Mesenteric fat pad (tissue), 1 donor: ENCODE data around the gene INO80D. TPM values are rescaled to one million over a fixed set of nuclear protein-coding genes. Genes with fewer than 3 reads are reported as not detected.
"Not testable (repeated sequence)": the region's sequence is repeated elsewhere in the genome, so short reads cannot be mapped to it uniquely, and the experiment has no call there.

ENCODE experiments used
- DNase-seq: peaks from one replicate; pipeline ENCODE4 v3.0.0-alpha.2; 2020; ENCODE audit warnings: low spot score
- total RNA-seq: library from RNA; stranded (reverse); fragmentation: NEBNext Ultra II Directional; extraction: Animal tissue kit (Norgen Biotek cat#: 25700); gene quantifications from one replicate; pipeline ENCODE4 v1.2.1, GENCODE V29; 2021
- donor health status: DM: yes; HTN: yes; CAD: no.

The INO80D gene
- total RNA-seq, 1 donor from 2014 or later: 22.1 TPM

DNA sequence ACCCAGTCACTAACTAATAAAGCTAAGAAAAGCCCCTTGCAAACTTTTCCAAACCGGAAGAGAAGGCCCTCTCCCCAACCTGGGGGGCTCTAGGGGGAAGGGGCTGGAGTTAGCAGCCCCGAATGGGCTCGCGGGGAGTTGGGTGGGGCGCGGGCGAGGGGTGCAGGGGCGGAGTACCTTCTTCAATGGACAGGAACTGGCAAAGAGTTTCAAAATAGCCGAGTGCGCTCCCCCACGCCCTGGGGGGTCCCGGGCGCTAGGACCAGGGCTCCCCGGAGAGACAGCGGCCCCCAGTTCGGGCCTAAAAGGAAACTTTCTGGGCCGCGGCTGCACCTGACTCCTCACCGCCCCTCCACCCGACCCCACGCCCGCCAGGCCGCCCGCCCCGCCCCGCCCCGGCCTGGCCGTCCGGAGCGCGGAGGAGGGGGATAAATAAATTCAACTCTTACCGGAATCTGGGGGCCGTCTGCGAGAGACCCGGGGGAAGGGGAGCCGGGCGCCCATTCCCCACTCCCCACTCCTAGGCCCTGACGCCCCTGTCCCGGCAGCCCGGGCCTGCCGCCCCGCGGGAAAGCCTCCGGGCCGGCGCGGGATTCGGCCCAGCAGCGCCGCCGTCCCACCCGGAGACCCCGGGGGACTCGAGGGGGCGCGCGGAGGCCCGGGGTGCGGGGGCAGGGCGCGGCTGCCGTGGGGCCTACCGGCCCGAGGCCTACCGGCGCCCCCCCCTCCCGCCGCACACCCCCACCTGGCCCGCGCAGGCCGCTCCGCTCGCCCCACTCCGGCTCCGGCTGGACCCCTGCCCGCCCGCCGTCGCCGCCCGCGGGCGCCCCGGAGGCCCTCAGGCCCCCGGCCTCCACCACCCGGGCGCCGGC lies 868 bp downstream of the INO80D start:
- no peak for DNase-seq

DNA sequence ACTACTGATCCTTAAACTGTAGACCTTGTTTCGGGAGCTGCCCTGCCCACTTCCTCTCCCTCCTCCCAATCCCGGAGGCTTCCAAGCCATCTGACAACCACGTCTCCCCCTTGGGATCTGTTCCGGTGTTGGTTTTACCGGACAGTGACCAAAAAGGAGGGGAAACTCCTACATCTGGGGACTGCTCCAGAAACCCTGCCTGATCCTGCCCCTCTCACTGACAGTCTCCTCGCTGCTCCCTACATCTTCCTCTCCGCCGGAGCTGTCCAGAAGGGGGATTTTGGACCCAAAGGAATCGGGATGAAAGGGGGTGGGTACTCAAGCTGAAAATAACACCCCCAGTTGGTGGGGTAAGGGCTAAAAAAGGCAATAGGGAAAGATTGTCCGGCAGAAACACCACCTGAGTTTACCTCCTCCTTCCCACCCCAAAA lies 1.5 kb downstream of the INO80D start:
- no peak for DNase-seq

DNA sequence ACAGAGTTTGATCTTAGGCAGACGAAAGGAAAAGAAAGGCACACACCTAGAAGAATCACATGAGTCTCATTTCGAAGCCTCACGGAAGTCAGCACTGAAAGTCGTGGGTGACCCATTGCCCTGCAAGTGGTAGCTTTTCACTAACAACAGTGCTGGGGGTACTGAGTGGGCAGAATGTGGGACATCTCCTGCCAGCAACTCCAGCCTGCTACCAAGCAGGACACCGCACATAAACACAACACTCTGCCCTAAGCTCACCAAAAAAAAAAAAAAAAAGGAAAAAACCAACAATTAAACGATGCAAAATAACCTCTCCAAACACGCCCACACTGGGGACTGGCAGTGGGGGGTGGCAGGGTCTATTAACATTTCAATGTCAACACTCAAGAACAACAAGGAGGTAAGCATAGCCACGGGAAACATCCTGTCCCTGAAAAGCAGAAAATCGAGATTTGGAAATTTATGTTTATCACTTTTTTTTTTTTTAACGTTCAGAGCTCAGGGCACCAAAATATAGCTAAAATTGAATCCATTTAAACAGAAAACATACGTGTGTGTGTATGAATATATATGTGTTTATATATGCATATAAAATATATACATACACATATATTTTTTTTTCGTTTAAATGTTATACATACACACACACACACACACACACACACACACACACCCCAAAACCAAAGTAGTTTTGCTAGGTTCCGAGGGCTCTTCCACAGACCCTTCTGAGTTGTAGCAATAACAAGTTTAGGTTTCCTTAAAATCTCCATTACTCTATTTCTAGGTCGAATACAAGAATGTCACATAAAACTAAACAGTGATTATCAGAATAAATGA lies 2.2 kb downstream of the INO80D start:
- no peak for DNase-seq

DNA sequence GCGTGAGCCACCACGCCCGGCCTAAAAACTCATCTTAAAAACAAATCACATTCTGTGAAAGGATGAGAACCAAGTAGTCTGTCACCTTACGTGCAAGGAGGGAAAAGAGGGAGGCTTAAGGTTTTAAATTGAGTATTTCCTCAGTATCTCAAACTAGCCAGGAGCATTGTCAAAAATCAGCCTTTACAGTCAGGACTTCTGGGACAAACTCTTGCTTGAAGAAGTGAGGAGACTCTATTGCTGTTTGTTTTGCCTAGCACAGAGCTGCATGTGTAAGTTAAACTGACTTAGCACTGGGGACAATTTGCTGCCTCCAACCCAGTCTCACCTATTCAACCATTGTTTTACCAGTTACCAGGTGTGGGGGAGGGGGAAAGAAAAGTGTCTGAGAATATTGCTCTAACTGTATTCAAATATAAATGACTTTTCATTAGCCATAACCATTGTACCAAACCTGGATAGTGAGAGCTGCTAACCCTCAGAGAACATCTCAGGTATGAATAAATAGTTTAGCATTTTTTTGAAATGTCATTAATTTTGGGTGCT lies 3.6 kb downstream of the INO80D start:
- DNase-seq: no peak

DNA sequence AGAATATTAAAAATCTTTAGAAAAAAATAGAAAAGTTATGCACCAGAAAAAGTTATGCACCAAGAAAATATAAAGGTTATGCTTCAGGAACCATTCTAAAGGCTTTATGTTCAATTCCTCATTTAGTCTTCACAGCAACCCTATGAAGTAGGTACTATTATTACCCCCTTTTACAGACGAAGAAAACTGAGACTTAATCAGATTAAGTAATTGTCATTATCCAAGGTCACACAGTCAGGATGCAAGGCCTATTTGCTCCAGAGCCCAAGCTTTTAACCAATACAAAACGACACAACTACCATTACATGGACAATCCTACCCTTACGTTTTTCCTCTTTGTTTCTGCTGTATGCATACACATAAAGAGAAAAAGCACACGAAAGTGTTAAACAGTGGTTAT lies 5.0 kb downstream of the INO80D start:
- DNase-seq: no peak

DNA sequence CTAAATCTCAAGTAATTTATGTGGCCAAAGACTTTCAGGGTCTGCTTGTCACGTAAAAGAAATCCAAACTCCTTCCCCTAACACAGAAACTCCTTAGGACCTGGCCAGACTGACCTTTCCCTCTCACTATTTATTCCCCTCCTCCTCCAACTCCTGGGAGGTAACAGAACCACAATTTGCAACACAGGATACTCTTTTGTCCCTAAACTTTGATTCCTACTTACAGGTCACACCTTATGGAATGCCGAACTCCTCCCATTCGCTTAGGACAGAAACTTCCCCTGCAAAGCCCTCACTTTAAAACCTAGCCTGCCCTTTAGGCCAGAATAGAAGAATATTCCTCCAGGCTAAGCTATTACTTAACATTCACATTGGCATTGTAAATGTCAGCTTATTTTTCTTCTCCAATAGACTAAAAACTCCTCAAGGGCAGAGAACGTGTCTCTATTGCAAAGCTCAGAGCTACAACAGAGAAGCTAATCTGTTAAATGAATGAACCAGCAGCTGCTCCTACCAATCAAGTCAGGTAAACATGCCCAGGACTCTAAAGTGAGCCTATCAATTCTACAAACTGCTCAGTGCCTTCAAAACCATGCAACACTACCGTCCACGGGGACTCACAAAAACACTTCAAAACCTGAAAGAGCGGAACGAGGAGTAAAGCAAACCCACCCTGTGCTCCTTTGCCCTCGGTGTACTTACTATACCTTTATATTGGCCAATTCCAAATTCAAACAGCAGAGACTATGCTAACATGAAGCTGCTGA lies 6.1 kb downstream of the INO80D start:
- no peak for DNase-seq

DNA sequence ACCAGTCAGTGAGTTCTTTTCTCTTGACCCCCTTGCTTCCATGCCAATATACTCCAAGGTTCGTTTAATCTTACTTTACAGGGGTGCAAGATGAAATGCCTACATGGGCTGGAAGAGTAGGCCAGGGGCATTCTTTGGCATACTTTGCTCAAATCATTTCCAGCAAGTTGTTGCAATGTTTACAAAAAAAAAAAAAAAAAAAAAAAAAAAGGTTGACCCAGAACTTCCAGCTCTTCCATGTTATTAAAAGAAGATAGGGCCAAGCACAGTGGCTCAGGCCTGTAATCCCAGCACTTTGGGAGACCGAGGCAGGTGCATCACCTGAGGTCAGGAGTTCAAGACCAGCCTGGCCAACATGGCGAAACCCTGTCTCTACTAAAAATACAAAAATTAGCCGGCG lies 8.1 kb downstream of the INO80D start:
- DNase-seq: not testable (repeated sequence)

DNA sequence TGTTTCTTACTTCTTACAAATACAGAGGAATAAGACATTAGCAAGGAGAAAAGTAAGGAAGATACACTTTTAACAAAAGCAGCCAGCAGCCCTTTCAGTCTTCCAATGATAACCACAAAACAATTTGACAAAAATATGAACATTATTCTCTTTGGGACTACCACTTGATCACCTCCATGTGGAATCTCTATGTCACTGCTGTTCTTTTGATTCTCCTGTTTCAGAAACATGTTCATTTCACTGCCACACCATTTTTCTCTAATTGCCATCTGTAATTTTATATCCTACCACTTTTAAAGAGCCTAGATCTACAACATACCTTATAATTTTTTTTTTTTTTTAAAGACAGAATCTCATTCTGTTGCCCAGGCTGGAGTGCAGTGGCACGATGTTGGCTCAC lies 10.9 kb downstream of the INO80D start:
- DNase-seq: no peak

DNA sequence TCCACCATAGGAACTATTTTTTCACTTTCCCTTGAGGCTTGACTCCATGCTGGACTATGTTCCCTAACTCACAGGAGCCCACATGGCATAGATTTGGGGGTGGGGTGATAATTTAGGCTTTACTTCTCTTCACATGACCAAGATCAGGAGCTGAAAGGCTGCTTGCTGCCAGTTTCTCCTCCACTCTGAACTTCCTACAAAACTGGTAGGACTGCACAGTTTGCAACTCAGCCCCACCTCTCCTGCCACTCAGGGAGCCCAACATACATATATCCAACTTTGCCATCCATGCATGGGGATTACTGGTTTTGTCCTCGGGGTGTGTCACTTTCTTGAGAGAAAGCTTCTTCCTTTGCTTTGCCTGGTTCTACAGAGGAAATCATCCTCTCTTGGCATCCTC lies 14.2 kb downstream of the INO80D start:
- no peak for DNase-seq

DNA sequence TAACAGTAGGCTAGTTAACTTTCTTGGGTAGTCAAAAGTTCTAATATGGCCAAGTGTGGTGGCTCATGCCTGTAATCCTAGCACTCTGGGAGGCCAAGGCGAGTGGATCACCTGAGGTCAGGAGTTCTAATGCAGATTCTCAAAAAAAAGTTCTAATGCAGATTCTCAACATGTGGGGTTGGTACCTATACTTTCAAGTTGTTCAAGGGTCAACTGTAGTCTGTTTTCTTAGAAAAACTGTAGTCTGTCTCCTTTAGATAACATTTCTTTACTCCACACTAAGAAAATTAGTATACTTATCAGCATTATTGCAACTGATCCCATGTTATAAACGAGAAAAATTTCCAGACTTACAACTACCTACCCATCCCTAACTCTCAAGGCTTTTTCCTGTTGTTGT lies 16.6 kb downstream of the INO80D start:
- no peak for DNase-seq

DNA sequence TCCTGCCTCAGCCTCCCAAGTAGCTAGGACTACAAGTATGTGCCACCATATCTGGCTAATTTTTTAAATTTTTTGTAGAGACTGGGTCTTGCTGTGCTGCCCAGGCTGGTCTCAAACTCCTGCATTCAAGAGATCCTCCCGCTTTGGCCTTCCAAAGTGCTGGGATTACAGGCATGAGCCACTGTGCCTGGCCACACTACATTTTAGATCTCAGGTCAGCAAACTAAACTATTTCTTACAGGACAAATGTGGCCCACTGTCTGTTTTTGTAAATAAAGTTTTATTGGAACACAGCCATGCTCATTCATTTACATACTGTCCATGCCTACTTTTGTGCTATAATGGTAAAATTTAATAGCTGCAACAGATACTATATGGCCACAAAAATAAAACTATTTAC lies 17.8 kb downstream of the INO80D start:
- no peak for DNase-seq

DNA sequence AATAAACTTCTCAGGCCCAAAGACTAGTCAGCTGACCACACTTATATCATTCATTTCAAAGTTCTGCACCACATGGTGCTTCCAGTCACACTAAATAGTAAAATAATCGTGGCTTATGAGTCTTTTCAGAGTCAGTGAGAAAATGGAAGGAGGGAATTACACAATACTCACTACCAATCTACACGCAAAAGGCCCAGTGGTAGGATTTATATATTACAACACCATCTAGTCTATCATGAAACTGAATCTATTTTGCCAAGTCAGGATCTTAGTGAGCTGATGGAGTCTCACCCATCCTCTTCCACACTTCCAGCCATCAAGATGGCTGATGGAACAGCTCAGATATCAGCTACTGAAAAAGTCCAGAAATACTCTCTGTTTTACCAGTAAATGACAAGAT lies 21.9 kb downstream of the INO80D start:
- no peak for DNase-seq

DNA sequence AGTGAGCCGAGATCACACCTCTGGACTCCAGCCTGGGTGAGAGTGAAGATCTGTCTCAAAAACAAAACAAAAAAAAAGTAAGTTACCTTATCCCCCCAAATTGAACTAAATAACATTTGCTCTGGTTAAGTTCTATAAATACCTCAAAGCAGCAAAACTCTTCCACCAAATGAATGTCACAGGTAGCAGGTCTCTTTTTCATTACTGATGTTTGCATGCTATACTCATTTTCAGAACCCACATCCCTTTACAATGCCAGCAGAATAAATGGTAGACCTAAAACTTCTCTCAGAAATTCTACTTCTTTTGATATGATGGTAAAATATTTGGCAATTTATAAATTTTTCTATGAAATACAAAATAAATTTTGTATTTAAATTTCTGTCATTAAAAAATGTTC lies 22.3 kb downstream of the INO80D start:
- DNase-seq: no peak

DNA sequence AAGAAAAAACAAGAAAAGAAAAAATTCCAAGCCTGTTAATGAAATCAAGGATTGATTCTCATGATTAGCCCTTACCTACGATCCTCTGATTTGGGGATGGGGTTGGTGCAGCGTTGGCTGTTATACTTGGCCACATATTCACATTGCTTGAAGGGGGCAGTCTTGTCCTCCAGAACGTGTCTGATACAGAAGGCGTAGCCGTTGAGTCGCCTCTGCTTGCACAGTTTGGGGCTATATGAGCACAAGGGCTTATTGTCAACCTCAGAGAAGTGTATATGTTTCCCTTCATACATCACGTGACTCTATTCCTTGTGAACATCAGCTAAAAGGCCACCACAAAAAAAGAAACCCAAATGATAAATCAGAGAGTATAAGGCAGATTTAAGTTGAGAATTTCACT lies 23.2 kb downstream of the INO80D start:
- DNase-seq: no peak

DNA sequence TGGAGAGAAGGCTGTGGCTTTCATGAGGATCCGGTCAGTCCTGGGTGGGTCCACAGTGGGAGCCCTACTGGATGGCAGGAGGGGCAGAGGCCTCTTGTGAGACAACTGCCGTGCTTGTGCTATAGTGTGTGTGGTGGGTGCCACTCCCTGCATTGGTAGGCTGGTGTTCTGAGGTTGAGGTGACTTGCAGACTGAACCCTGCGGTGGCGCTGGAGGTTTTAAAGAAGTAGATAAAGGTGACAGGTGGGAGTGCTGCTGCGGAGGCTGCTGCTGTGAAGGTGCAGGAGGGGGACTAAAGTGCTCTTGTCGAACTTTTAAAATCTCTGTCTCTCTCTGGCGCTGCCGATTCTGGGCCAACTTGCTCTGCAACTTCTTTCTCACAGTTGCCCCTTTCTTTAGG lies 29.7 kb downstream of the INO80D start:
- DNase-seq: no peak

DNA sequence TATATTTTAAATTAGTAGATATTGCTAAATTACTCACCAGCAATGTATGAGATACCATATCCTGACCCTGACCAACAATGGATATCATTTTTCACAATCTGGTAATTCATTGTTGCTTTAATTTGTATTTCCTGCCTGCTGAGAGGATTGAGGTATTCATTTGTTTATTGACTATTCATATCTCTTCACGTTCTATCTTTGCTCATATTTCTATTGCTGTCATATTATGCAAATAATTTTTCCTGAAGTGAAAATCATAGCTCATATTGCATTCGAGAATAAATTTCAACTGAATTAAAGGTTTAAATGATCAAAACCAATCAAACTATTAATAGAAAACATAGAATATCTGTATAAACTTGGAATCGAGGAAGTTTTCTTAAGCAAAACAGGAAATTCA lies 31.0 kb downstream of the INO80D start:
- DNase-seq: no peak

DNA sequence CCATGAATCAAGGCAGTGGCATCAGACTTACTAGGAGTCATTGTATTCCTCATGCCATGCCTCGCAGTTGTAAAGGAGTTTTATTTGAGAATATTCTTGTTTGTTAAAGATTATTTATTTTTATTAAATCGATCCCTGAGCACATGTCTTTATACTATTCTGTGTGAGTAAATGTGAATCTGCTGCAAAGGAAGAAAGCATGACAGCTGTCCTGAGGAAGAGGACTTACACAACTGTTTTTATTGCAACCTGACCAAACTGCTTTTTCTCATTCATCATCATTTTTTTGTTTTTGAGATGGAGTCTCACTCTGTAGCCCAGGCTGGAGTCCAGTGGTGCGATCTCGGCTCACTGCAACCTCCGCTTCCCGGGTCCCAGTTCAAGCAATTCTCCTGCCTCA lies 34.1 kb downstream of the INO80D start:
- DNase-seq: no peak

DNA sequence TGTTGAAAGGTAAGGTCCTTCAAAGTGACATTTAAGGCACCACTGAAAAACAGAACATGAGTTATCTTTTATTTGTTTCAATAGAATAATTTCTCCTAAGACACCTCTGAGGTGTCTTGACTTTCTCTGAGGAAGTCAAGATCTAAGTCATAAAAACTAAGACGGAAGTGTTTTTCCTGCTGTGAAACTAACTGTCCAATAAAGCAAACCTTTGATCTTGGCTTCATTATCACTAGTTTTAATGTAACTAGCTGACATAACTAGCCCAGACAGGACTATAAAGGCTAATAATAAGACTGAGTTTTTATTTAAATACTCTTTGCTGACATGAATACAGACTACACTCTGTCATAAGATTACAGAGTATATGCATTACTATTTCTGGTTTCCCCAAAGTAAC lies 36.6 kb downstream of the INO80D start:
- no peak for DNase-seq

DNA sequence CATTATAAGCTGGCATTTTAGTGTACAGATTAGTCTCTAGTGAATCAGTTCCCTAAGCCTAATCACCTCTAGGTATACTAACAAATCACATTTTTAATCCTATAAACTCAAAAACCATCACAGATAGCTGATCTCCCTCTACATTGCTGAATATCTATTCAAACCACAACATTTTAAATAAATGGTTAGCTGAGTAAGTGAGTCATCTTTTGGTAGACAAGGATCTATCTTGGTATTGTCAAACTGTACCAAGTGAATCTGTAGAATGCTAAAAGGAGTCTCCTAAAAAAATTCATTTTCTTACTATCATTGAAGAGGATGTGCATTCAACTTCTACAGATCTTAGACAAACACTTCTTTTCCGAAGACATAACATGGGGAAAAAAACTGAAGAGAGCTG lies 40.7 kb downstream of the INO80D start:
- no peak for DNase-seq

DNA sequence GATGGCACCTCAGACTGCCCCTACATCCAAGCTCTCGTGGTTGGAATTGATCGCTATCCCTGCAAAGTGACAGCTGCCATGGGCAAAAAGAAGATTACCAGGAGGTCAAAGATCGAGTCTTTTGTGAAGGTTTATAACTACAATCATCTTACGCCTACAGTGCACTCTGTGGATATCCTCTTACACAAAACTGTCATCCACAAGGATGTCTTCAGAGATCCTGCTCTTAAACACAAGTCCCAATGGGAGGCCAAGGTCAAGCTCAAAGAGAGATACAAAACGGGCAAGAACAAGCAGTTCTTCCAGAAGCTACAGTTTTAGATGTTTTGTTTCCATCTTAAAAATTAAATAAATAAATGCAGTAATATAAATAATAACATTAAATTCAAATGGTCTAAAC lies 45.4 kb downstream of the INO80D start:
- DNase-seq: no peak

DNA sequence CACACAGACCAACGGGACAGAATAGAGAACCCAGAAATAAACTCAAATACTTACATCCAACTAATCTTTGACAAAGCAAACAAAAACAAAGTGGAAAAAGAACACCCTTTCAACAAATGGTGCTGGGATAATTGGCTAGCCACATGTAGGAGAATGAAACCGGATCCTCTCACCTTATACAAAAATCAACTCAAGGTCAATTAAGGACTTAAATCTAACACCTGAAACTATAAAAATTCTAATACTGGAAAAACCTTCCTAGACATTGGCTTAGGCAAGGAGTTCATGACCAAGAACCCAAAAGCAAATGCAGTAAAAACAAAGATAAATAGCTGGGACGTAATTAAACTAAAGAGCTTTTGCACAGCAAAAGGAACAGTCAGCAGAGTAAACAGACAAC lies 50.6 kb downstream of the INO80D start:
- DNase-seq: not testable (repeated sequence)
